Heart left ventricle (tissue), 13 donors: ENCODE measurements around the gene CDH23.

Source experiments
- CTCF ChIP-seq, 12 donors: fragments of 200-600 bp; sonication (generic) in 4 of 12; IDR thresholded peaks; one replicate each; pipeline versions ENCODE4 v1.5.0 to v1.8.0; 2018 to 2022; ENCODE audit warnings: antibody characterized with exemption in 12 of 12, mild to moderate bottlenecking in 5 of 12
- POLR2A ChIP-seq, 2 donors: fragments of 450-650 bp; IDR thresholded peaks; one replicate each; pipeline ENCODE4 v1.6.1; 2017; ENCODE audit warnings: antibody characterized with exemption in 2 of 2, mild to moderate bottlenecking in 2 of 2, moderate library complexity in 2 of 2
- donor health status: ischemic (EF 13 %, LVEDD 7.1; RV severe dilation, severe dysfunction).
- donor health status: DM: no; HTN: yes; CAD: no.
- donor health status: DM: no; HTN: no; CAD: no.
- donor health status: ischemic (EF 25% LVEDD 6.9; RV normal size, moderate dysfunction).
- donor health status: ischemic (EF 25% LVEDD 5.7; RV mildly dilated, moderate dysfunction).
- donor health status: ischemic (EF 35%, LVEDD 5.7; RV mildly dilated, moderate dysfunction).
- donor health status: nonischemic (EF 11% LVEDD 7.7; RV severe dilation, severe dysfunction).
- donor health status: DM: yes; HTN: yes; CAD: no.
- donor health status: PGD.
- donor health status: ischemic (EF 29% LVEDD 5.4; RV normal size, mild dysfunction).
- donor health status: nonischemic (EF 23%, LVEDD 6.1; RV moderate dilation, normal function).

- TF ChIP-seq CTCF (IDR thresholded peaks at IDR 0.05): no peak
- no peak for TF ChIP-seq POLR2A (IDR thresholded peaks at IDR 0.05)
Observed at GRCh38 chr10:71687077-71687476, 290.4 kb downstream of the CDH23 start.
